Measurements from ENCODE around the gene MAD2L2.

- TF ChIP-seq EZH2 (IDR thresholded peaks at IDR 0.05), result no peak
- no peak for TF ChIP-seq EZH2phosphoT487 (IDR thresholded peaks at IDR 0.05; ENCODE audit: borderline replicate concordance)
- TF ChIP-seq CTCF (IDR thresholded peaks at IDR 0.05 in 2 of 3, conservative IDR thresholded peaks at IDR 0.05 in 1 of 3; ENCODE audit: borderline replicate concordance in 1 of 3, insufficient read depth in 1 of 3, low read depth in 2 of 3, low read length in 2 of 3), result no peak
Observed at GRCh38 chr1:11671205-11671543, 9.8 kb downstream of the MAD2L2 start.

All from HCT116 (cell line).